NCI-H2029 (cell line): Measurements from ENCODE around the gene TNS3.

ENCODE experiments used
- DNase-seq: peaks from one replicate; lab custom pipeline; 2025; lab: John Stamatoyannopoulos, UW

The TNS3 gene

DNA sequence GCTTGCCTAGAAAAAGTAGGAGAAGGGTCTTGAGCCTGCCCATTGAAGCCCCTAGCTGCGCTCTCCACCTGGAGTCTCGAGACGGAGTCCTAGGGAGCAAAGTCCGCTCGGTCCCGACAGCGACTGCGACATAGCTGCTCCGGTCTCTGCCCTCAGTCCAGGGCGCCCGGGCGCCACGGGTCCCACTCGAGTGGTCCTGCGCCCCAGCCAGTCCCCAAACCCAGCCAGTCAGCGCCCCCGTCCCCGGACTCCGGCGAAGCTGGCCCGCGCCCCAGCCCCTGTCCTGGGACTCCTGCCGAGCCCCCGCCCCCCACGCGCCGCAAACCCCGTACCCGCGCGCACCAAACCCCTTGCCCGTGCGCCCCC is 490 bp downstream of the TNS3 start:
- no peak for DNase-seq

DNA sequence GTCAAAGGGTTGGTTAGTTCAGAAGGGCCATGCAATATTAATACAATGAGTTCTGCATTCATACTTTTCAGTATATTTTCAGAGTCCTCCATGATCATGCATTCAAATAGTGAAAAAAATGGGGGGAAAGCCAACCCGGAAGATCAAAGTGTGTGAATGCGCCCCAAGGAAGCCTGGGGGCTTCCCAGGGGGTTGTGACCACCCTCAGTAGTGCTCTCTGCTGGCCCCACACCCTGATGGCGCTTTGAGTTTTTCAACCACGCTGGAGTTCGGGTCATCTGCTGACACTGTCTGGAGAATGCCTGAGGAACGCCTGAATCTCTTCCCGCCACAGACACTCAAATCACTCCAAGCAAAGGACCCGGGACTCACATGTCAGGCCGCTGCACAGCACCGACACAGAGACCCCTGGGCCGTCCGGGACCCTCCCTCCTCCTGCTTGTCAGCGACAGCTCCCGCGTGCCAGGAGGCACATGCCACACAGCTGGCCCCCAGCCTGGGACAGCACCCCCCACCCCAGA is 1.0 kb downstream of the TNS3 start:
- DNase-seq = no peak

- DNase-seq = no peak
These were observed 1.7 kb downstream of the TNS3 start for GRCh38 chr7:47580175-47580706.

DNA sequence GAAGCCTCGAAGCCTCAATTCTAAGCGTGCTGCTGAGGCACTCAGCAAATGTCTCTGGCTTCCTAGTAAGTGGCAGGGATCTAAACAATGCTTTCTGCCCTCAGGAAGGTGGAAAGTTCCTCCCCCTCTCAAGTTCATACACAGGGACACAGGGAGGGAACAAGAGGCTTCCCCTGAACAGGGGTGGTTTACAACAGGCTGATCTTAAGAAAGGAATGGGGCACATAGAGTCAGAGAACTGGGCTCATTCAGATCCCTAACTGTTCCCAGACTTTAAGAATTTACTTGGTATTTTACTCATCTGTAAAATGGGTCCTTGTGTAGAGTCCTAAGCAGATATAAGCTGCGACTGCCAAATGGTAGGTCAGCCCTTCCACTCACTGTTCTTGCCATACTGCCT is 2.5 kb downstream of the TNS3 start:
- DNase-seq = no peak

- no peak for DNase-seq
These were observed 3.2 kb downstream of the TNS3 start for GRCh38 chr7:47578579-47579270.

DNA sequence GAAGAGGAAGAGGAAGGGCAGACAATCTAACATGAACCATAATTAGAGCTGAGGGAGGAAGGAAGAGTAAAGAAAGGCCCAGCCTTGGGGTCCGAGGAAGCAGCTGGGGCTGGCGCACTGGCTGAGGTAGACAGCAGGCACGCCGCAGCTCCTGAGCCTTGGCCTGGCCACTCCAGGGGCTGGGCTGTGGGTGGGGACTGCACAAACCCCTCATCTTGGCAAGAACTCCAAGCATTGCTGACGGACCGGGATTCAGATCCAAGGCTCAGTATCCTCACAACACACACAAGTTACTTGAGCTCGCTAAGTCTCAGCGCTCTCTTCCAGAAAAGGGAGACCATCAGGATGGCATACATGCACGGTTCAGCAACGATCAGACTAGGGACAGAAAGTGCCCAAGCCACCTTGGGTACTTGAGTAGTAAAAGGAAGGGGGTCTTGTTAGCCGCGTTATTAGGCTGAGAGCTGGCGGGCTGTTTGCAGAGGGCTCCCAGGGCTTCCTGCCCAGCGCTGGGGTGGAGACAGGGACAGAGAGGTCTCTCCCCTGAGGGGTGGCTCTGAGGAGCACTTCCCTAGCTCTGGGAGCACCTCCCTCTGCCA is 4.5 kb downstream of the TNS3 start:
- DNase-seq = no peak

GRCh38 chr7:47576866-47577306 is 5.0 kb downstream of the TNS3 start:
- no peak for DNase-seq

DNA sequence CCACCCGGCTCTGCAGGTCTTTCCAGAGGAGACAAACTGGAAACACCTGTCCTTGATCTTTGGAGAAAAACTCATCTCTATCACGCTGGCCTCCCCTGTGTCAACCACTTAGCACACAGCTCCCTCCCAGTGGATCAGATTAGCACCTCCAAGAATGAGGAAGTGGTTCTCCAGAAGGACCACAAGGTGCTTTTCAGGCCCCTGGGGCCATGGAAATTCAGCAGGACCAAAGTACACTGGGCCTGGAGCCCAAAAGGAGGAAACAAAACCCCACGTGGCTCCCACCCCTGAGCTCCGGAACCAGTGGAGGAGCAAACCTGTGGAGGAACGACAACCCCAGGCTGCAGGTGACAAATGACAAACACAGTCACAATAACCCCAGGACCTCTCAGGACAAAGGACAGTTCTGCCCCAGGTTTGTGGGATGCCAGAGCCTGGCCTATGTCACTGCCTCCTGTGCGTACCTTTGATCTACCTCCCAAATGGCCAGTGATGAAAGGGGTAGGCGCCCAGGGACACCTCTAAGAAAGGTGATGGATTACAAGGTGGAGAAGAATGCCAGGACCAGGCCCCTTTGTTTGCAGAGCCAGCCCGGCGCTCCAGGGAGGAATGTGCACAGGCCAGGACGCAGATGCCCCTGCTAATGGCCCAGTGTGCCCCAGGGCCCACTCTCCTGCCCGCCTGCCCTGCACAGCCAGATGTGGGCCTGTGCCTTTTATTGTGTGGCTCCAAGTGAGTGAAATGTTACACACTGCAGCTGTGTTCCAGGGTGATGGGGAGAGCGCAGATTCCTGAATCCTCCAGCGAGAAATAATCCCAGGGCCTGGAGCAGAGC is 5.7 kb downstream of the TNS3 start:
- DNase-seq = peak; percentile 55

- DNase-seq = no peak
These were observed 7.2 kb downstream of the TNS3 start for GRCh38 chr7:47574482-47575329.

DNA sequence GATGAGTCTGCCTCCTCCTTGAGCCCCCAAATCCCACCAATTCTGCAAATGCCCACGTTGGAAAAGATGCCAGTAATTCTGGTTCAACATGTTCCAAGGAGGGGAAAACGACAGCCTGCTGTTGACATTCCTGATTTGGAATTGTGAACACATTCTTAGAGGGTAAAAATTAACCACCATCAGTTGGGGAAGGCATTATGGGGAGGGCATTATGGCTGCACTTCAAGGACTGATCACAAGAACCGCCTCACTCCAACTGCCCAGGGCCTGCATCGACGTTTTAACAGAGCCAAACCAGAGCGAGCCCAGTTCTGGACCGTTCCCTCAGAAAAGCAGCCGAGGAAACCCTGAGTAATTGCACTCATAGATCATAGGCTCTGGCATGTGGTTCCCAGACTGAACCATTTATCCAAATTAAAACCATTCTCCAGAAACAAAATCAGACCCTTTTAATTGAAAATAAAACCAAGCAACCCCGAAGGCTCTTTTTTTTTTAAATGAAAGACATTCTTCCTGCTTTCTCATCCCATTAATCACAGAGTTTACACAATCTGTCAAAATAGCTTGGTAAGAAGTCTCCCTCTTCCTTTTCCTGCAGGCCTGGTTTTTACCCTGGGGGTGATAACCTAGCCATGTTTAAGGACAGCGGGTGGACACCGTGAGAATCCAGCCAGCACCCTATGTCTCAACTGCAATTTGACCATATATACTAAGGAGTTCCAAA is 8.0 kb downstream of the TNS3 start:
- DNase-seq = no peak

DNA sequence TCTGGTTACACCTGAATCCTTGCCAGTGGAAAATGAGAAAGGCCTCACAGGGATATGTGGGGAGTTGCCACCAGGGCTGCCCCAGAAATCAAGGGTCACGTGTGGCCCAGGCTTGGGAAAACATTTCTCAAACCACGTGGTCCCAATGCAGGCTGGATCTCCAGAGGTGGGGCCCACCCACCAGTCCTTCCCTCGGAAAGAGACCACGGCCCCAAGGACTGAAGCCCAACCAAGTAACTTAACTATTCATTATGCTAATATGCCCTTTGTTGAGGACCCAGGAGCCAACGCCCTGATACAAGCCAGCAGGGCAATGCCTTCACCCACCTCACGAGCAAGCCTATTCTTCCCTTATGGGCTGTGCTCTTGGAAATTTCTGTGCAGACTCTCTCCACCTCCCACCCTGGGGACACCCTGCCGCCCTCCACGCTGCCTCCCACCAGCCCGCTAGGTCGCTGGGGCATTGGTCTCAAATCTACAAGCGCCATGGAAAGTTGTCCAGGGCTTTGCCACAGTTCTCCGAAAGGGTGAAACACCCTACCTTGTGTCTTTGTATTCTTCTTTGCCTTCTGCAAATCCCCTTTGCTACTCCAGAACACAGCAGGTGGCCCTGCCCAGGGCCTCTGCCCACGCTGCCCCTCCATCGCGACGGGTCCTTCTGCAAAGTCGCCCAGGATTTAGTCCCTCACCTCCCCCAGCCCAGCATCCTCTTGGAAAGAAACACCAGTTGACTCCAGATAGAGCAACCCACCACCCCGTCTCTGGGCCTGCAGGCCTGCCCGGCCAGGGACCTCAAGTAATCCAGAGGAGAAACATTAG is 8.8 kb downstream of the TNS3 start:
- DNase-seq = no peak

DNA sequence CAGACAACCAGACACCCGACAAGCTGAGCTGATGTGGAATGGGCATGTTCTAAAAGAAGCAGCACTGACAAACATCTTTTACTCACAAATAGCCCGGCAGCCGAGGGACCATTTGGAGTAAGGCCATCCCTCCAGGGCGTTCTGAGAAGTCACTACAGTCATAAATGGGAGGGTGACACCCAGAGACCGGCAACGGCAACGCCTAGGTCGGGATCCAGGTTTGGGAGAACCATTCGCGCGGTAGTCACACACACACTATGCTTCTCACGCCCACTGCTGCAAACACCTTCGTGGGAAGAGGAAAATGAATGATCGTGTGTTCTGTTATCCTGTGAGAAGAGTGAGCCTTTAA is 9.8 kb downstream of the TNS3 start:
- no peak for DNase-seq

DNA sequence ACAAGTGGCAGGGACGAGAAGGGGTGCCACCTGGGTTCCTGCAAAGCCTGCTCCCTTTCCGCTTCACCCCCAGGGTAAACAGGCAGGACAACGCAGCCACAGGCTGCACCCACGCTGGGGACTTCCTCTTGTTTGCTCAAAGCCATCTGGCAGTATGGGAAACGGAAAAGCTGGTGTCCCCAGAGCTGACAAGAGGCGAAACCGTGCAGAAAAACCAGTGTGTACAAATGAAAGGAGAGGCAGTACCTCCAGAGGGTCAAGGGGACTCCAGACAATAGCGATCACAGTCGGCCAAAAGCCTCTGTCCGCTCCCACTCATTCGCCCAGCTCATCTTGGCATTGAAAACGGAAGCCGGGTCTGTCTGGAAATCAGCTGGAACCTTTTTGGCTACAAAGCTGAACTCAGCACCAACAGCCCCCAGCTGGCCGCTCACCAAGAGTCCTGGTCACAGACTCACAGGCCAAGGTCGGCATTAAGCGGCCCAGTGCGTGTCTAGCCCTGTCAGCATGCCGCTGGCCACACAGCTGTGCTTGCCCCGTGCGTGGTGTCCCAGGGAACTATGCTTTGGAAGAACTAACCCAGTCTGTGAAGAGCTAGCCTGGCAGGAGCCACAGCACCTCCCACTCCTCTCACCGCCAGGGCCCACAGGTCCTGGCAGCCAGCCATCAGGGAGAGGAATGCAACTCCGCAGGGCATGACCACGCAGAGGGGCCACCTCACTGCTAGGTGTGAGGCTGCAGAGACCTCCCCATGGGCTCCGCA is 10.4 kb downstream of the TNS3 start:
- peak; percentile 61 for DNase-seq

- DNase-seq = no peak
These were observed 11.3 kb downstream of the TNS3 start for GRCh38 chr7:47570649-47571050.

GRCh38 chr7:47568547-47568946 is 13.4 kb downstream of the TNS3 start:
- no peak for DNase-seq

- DNase-seq = no peak
These were observed 13.9 kb downstream of the TNS3 start for GRCh38 chr7:47568056-47568455.

DNA sequence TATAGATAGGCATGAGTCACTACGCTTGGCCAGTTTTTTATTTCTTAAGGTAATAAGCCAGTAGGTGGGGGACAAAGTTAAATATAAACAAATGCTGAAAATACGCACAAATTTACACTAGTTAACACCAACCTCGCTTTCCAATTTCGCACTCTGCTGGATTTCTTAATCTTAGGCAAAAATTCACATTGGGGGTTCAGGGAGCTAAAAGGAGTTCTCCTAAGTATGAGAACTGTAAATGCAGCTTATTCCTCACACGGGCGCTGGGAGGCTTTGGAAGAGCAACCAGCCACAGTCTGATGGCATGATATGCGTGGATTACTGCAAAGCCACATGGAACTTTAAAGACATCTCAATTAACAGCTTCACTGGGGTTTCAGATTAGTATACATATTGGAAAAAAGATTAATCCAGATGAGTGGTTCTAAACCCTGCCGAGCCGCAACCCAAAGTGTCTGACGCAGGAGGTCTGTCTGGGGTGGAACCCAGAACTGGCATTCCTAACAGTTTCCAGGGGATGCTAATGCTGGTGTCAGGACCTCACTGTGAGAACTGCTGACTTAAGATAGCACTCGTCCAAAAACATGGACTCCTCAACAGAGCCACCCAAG is 16.2 kb downstream of the TNS3 start:
- no peak for DNase-seq

DNA sequence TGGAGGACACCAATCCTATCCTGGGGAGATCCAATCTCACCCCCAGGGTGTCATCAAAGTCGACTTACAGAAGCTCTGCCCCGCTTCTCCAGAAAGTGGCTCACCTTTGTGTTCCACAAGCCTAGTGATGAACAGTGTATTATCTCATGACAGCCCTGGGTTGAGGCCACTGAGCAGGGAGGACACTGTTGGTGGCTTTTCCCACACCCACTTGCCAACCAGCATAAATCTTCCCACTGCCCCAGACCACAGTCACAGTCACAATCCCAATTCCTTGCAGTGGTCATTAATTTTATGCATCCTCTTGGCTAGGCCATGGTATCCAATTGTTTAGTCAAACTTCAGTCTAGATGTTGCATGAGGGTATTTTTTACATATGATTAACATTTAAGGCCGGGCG is 18.4 kb downstream of the TNS3 start:
- no peak for DNase-seq
